ENCODE results near the gene GSTM3. TPM values are rescaled to one million over a fixed set of nuclear protein-coding genes. Genes with fewer than 3 reads are reported as not detected.

The GSTM3 gene
- total RNA-seq, 1 donor from 2014 or later = 0.55 TPM

- Mint-ChIP-seq H3K4me1 (peaks cover 3% of the 10 kb centered on the region), H3K36me3 (ENCODE audit: low read depth) (no peaks in the 10 kb centered on the region), H3K4me3 (no peak overlapping the region), H3K9me3 (peaks cover 5% of the 10 kb centered on the region), H3K27ac (no peak overlapping the region), H3K27me3 (no peaks in the 10 kb centered on the region)
- CTCF ChIA-PET = interaction anchor here (1.2 to 14.9 kb wide), 3 partner anchors 8 to 198 kb away, joined by 3 to 379 read pairs (median 4); partner anchors contain the start of gene AHCYL1
- TF ChIP-seq CTCF (IDR thresholded peaks at IDR 0.05) = no peak
- no peak for DNase-seq
- no peak for ATAC-seq (ENCODE audit: low read depth)
- intact Hi-C loops (cut with micrococcal nuclease) = no loop called here
- POLR2A ChIA-PET = no interaction called here
Observed at GRCh38 chr1:109785446-109786111, 44.7 kb upstream of the GSTM3 start.

- CTCF ChIA-PET = interaction anchor here (0.7 to 14.9 kb wide), 3 partner anchors 8 to 227 kb away, joined by 3 to 379 read pairs (median 4); partner anchors contain the start of gene AHCYL1
- Mint-ChIP-seq H3K27ac (no peak overlapping the region), H3K4me3 (no peak overlapping the region), H3K27me3 (no peaks in the 10 kb centered on the region), H3K4me1 (peaks cover 3% of the 10 kb centered on the region), H3K9me3 (peaks cover 7% of the 10 kb centered on the region), H3K36me3 (ENCODE audit: low read depth) (no peaks in the 10 kb centered on the region)
- no peak for DNase-seq
- intact Hi-C loops (cut with micrococcal nuclease) = no loop called here
- POLR2A ChIA-PET = no interaction called here
- TF ChIP-seq CTCF (IDR thresholded peaks at IDR 0.05) = no peak
- no peak for ATAC-seq (ENCODE audit: low read depth)
Observed at GRCh38 chr1:109784551-109785252, 43.9 kb upstream of the GSTM3 start.

GRCh38 chr1:109783436-109783835 is 42.6 kb upstream of the GSTM3 start:
- Mint-ChIP-seq H3K9me3 (peaks cover 7% of the 10 kb centered on the region), H3K27ac (no peak overlapping the region), H3K4me3 (no peak overlapping the region), H3K27me3 (no peaks in the 10 kb centered on the region), H3K4me1 (no peaks in the 10 kb centered on the region), H3K36me3 (ENCODE audit: low read depth) (no peaks in the 10 kb centered on the region)
- intact Hi-C loops (cut with micrococcal nuclease) = no loop called here
- ATAC-seq (ENCODE audit: low read depth) (no peak), DNase-seq (no peak)
- POLR2A ChIA-PET = no interaction called here
- CTCF ChIA-PET = interaction anchor here (14.9 kb wide), 1 partner anchor 200 kb away, joined by 379 read pairs; the partner anchor contains the start of gene AHCYL1
- TF ChIP-seq CTCF (IDR thresholded peaks at IDR 0.05) = no peak

- Mint-ChIP-seq H3K27me3 (no peaks in the 10 kb centered on the region), H3K4me1 (no peaks in the 10 kb centered on the region), H3K4me3 (no peak overlapping the region), H3K27ac (no peak overlapping the region), H3K36me3 (ENCODE audit: low read depth) (no peaks in the 10 kb centered on the region), H3K9me3 (peaks cover 7% of the 10 kb centered on the region)
- TF ChIP-seq CTCF (IDR thresholded peaks at IDR 0.05) = no peak
- ChIA-PET CTCF (interaction anchor here (1.2 to 14.9 kb wide), 2 partner anchors 142 to 200 kb away, joined by 3 to 379 read pairs; partner anchors contain the start of gene AHCYL1), POLR2A (no interaction called here)
- ATAC-seq (ENCODE audit: low read depth) (no peak), DNase-seq (no peak)
- intact Hi-C loops (cut with micrococcal nuclease) = no loop called here
Observed at GRCh38 chr1:109782927-109783326, 42.1 kb upstream of the GSTM3 start.

GRCh38 chr1:109782514-109782913 is 41.7 kb upstream of the GSTM3 start:
- POLR2A ChIA-PET = interaction anchor here (0.6 kb wide), 1 partner anchor 281 kb away, joined by 3 read pairs; no protein-coding TSS in a partner anchor
- ATAC-seq (ENCODE audit: low read depth) = no peak
- intact Hi-C loops (cut with micrococcal nuclease) = no loop called here
- CTCF ChIA-PET = interaction anchor here (0.9 to 14.9 kb wide), 3 partner anchors 142 to 229 kb away, joined by 3 to 379 read pairs (median 4); partner anchors contain the start of gene AHCYL1
- no peak for TF ChIP-seq CTCF (IDR thresholded peaks at IDR 0.05)
- DNase-seq = no peak
- Mint-ChIP-seq H3K4me3 (no peak overlapping the region), H3K4me1 (no peaks in the 10 kb centered on the region), H3K27ac (no peak overlapping the region), H3K36me3 (ENCODE audit: low read depth) (no peaks in the 10 kb centered on the region), H3K9me3 (peaks cover 7% of the 10 kb centered on the region), H3K27me3 (no peaks in the 10 kb centered on the region)
